Right ventricle myocardium superior (tissue), 1 donor: ENCODE data around the gene PLOD3. TPM values are rescaled to one million over a fixed set of nuclear protein-coding genes. Genes with fewer than 3 reads are reported as not detected.

Experiments used
- ATAC-seq: fragments of 200-7000 bp; cut with Tn5 transposase; one replicate; pipeline ENCODE4 v1.9.1; 2020; ENCODE audit warnings: mild to moderate bottlenecking; ENCODE audit not compliant: poor library complexity
- DNase-seq: peaks from one replicate; pipeline ENCODE4 v3.0.0-alpha.2; 2020
- intact Hi-C: fragments of 100-400 bp; cut with DNase I; formaldehyde crosslinking; loops from one replicate; pipeline ENCODE4 v1.11.2; 2022
- microRNA-seq: library from miRNA; unstranded; fragments of <30 nt; microRNA quantifications from one replicate; pipeline ENCODE4 v1.2.0, GENCODE V29; 2020
- total RNA-seq: library from RNA; stranded (reverse); fragmentation: NEBNext Ultra II Directional; extraction: Animal tissue kit (Norgen Biotek cat#: 25700); gene quantifications from one replicate; pipeline ENCODE4 v1.2.1, GENCODE V29; 2021
- donor health status: DM: no; HTN: yes; CAD: no; lungs with severe emphysema.

PLOD3 gene
- total RNA-seq, 1 donor from 2014 or later, result 39.0 TPM

- intact Hi-C loops, result no loop called here
- ATAC-seq, result no peak
- no peak for DNase-seq
Measured at GRCh38 chr7:101159696-101160674, 57.4 kb downstream of the PLOD3 start.

GRCh38 chr7:101156866-101157589, 60.4 kb downstream of the PLOD3 start:
- no peak for DNase-seq
- ATAC-seq, result no peak
- intact Hi-C loops, result no loop called here

GRCh38 chr7:101156277-101156676, 61.1 kb downstream of the PLOD3 start:
- DNase-seq (no peak), ATAC-seq (no peak)
- intact Hi-C loops, result no loop called here

Small RNA genes lying within 50 kb of the gene (microRNA-seq; reads per million reads assigned to microRNA genes)
- gene MIR4653, result not detected

Other genes with a start within 250 kb of the PLOD3 start
- not detected for gene MUC12, start 248.0 kb downstream of the PLOD3 start, total RNA-seq
- gene MUC17, start 197.5 kb downstream of the PLOD3 start, total RNA-seq, result not detected
- 16.7 TPM for gene TRIM56, start 132.1 kb downstream of the PLOD3 start, total RNA-seq
- 1.6 TPM for gene SERPINE1, start 90.5 kb downstream of the PLOD3 start, total RNA-seq
- 14.1 TPM for gene AP1S1, start 63.1 kb downstream of the PLOD3 start, total RNA-seq
- not detected for gene VGF, start 52.0 kb downstream of the PLOD3 start, total RNA-seq
- not detected for gene NAT16, start 37.3 kb downstream of the PLOD3 start, total RNA-seq
- not detected for gene MOGAT3, start 16.5 kb downstream of the PLOD3 start, total RNA-seq
- 58.2 TPM for gene ZNHIT1, start 584 bp upstream of the PLOD3 start, total RNA-seq
- 2.2 TPM for gene CLDN15, start 20.2 kb upstream of the PLOD3 start, total RNA-seq
- gene FIS1, start 27.5 kb upstream of the PLOD3 start, total RNA-seq, result 336 TPM
- 28.5 TPM for gene IFT22, start 104.2 kb upstream of the PLOD3 start, total RNA-seq
- gene COL26A1, start 145.3 kb upstream of the PLOD3 start, total RNA-seq, result not detected